ENCODE results near the gene CHD1. TPM values are rescaled to one million over a fixed set of nuclear protein-coding genes. Genes with fewer than 3 reads are reported as not detected.
A peak's percentile ranks its signal among the peaks of the same experiment; 100 is the strongest.

CHD1 gene
- total RNA-seq, 4 donors from 2014 or later, result 45.6 to 95.7 (median 53.0) TPM

DNA sequence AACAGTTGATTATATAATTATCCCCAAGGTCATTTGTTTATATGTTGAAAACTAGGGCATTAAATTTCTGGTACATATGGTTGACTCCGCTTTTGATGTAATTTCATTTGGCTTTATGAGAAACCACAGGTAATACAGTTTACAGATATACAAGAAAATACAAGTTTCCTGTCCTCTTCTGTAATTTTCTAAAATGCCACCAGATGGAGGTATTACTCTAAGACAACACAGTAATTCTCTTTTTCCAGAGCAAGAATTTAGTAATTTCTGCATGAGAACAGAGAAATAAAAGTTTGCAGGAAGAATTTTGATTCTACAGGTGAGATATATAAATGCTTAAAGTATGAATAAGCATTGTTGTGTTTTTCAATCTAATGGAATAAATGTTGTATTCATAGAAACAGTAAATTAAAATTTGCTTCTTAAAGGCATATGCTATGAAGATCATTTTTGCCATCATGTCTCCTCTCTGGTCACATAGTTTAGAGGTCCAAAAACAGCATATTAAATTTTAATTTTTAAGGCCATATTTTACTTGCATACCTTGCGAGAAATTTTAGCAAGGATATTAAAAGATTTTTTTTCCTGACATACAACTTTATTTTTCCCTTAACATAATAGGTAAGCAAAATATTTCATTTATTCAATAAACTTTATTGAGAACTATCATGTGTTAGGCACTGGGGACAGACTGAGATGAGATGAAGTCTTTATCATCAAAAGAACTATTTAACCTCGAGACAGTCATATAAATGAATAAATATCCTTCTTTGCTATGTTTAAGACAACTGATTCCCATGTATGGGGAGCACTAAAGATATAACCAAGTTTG lies 22.7 kb downstream of the CHD1 start:
- intact Hi-C loops (cut with DNase I; ENCODE audit: low total_unique reads) (loop anchor here (5.0 kb wide), 1 partner anchor 126 kb away; no protein-coding TSS in a partner anchor), in situ Hi-C loops (cut with MboI; ENCODE audit: low pct_ligation_motif_present in 1 of 4, low pct_unique_long_range_greater_than_20kb in 1 of 4, low sequenced_read_pairs in 3 of 4) (loop anchor here in 3 of 4 donors (5.0 to 10.0 kb wide), 3 partner anchors 126 to 149 kb away; no protein-coding TSS in a partner anchor)
- DNase-seq, result no peak
- Histone ChIP-seq H3K27me3 (no peaks in the 10 kb centered on the region), H3K4me3 (no peak overlapping the region), H3K4me1 (peaks cover 0 to 23% (median 3%) of the 10 kb centered on the region in 4 donors), H3K36me3 (peaks cover 0 to 28% (median 11%) of the 10 kb centered on the region in 4 donors), H3K27ac (no peak overlapping the region), H3K9me3 (no peaks in the 10 kb centered on the region)
- TF ChIP-seq, protein P1, sequence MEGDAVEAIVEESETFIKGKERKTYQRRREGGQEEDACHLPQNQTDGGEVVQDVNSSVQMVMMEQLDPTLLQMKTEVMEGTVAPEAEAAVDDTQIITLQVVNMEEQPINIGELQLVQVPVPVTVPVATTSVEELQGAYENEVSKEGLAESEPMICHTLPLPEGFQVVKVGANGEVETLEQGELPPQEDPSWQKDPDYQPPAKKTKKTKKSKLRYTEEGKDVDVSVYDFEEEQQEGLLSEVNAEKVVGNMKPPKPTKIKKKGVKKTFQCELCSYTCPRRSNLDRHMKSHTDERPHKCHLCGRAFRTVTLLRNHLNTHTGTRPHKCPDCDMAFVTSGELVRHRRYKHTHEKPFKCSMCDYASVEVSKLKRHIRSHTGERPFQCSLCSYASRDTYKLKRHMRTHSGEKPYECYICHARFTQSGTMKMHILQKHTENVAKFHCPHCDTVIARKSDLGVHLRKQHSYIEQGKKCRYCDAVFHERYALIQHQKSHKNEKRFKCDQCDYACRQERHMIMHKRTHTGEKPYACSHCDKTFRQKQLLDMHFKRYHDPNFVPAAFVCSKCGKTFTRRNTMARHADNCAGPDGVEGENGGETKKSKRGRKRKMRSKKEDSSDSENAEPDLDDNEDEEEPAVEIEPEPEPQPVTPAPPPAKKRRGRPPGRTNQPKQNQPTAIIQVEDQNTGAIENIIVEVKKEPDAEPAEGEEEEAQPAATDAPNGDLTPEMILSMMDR (IDR thresholded peaks at IDR 0.05), result peak; percentile 76 to 85 (median 79)
- no peak for TF ChIP-seq POLR2A (IDR thresholded peaks at IDR 0.05)
- 63 to 65% methylated on average over 3 of the region's 3 CpGs for WGBS, 2 donors (ENCODE audit: low coverage in 1 of 2)

DNA sequence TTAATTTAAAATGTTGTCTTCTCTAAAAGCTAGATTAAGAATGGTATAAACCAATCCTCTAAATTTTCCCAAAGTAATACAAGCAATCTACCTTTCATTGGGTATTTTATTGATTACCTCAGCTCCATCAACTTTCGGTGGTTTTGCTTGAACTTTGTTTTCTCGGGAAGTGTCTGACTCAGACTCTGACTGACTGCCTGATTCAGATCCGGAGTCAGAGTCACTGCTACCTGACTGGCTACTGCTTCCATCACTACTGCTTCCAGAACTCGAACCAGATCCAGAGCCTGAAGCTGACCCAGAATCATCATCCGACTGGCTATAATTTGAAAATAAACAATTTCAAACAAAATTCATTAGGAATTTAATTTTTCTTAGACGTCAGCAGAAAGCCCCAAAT lies 24.0 kb downstream of the CHD1 start:
- H3K27me3 ChIP-seq, result no peaks in the 10 kb centered on the region
- DNase-seq, result no peak
- intact Hi-C loops (cut with DNase I; ENCODE audit: low total_unique reads) (loop anchor here (5.0 kb wide), 1 partner anchor 128 kb away; no protein-coding TSS in a partner anchor), in situ Hi-C loops (cut with MboI; ENCODE audit: low pct_ligation_motif_present in 1 of 4, low pct_unique_long_range_greater_than_20kb in 1 of 4, low sequenced_read_pairs in 3 of 4) (loop anchor here in 3 of 4 donors (5.0 to 10.0 kb wide), 3 partner anchors 128 to 150 kb away; no protein-coding TSS in a partner anchor)
- WGBS, 2 donors (ENCODE audit: low coverage in 1 of 2), result 78 to 83% methylated on average over 5 to 6 of the region's 6 CpGs
- no peaks in the 10 kb centered on the region for H3K9me3 ChIP-seq
- H3K36me3 ChIP-seq, result peaks cover 0 to 41% (median 17%) of the 10 kb centered on the region in 4 donors
- TF ChIP-seq, protein P1 (IDR thresholded peaks at IDR 0.05), result no peak
- TF ChIP-seq EP300 (IDR thresholded peaks at IDR 0.05; ENCODE audit: low read depth) (no peak), POLR2AphosphoS5 (IDR thresholded peaks at IDR 0.05) (no peak), POLR2A (IDR thresholded peaks at IDR 0.05) (no peak)
- no peak overlapping the region for H3K4me3 ChIP-seq
- peaks cover 0 to 12% (median 3%) of the 10 kb centered on the region in 4 donors for H3K4me1 ChIP-seq
- no peak overlapping the region for H3K27ac ChIP-seq

DNA sequence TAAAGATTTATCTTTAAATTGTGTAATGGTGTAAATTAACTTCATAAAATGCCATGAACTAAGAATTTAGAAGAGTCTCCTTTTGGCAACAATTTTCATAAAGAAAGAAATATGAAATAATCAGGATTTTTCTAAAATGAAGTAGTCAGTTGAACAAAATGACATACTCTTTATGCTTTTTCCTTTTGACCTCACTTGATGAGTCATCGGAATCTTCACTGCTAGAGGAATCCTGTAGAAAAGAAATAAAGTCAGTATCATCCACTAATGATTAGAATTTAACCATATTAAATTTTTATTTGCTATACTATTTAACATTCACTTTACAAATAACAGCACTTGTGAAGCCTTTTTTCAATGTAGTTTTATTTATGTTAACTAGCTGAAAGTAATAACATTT lies 26.1 kb downstream of the CHD1 start:
- Histone ChIP-seq H3K36me3 (peaks cover 0 to 60% (median 27%) of the 10 kb centered on the region in 4 donors), H3K4me1 (peaks cover 0 to 5% (median 1%) of the 10 kb centered on the region in 4 donors), H3K27me3 (no peaks in the 10 kb centered on the region), H3K27ac (no peak overlapping the region), H3K9me3 (no peaks in the 10 kb centered on the region), H3K4me3 (no peak overlapping the region)
- in situ Hi-C loops (cut with MboI; ENCODE audit: low pct_ligation_motif_present in 1 of 4, low pct_unique_long_range_greater_than_20kb in 1 of 4, low sequenced_read_pairs in 3 of 4) (loop anchor here in 2 of 4 donors (10.0 kb wide), 2 partner anchors 132 to 152 kb away; no protein-coding TSS in a partner anchor), intact Hi-C loops (cut with DNase I; ENCODE audit: low total_unique reads) (no loop called here)
- TF ChIP-seq, protein P1 (IDR thresholded peaks at IDR 0.05), result no peak
- TF ChIP-seq POLR2AphosphoS5 (IDR thresholded peaks at IDR 0.05) (no peak), EP300 (IDR thresholded peaks at IDR 0.05; ENCODE audit: low read depth) (no peak), POLR2A (IDR thresholded peaks at IDR 0.05) (no peak)
- 93 to 100% methylated on average over 1 of the region's 1 CpG for WGBS, 2 donors (ENCODE audit: low coverage in 1 of 2)
- no peak for DNase-seq

DNA sequence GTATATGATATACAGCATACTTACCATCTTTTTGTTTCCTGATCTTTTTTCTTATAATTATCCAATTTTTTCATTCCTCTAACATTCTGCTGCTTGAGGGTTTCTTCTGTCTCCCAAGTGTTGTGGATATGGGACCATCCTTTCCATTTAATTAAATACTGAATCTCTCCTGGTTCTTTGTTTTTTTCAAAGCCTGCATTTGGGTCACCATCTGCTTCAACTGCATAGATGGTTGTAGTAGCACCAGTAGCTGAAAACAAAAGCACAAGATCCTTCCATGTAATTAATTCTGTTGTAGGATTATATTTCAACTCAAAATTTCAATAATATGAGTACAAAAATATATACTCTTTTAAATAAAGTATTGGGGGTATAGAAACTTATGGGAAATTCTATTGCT lies 29.4 kb downstream of the CHD1 start:
- H3K36me3 ChIP-seq, result peaks cover 0 to 90% (median 43%) of the 10 kb centered on the region in 4 donors
- H3K4me1 ChIP-seq, result no peaks in the 10 kb centered on the region
- no peaks in the 10 kb centered on the region for H3K27me3 ChIP-seq
- H3K27ac ChIP-seq, result no peak overlapping the region
- no peaks in the 10 kb centered on the region for H3K9me3 ChIP-seq
- in situ Hi-C loops (cut with MboI; ENCODE audit: low pct_ligation_motif_present in 1 of 4, low pct_unique_long_range_greater_than_20kb in 1 of 4, low sequenced_read_pairs in 3 of 4), result no loop called here
- H3K4me3 ChIP-seq, result no peak overlapping the region
- no peak for DNase-seq
- intact Hi-C loops (cut with DNase I; ENCODE audit: low total_unique reads), result no loop called here
- TF ChIP-seq, protein P1 (IDR thresholded peaks at IDR 0.05), result no peak
- no peak for TF ChIP-seq EP300 (IDR thresholded peaks at IDR 0.05; ENCODE audit: low read depth)
- no peak for TF ChIP-seq POLR2AphosphoS5 (IDR thresholded peaks at IDR 0.05)
- TF ChIP-seq POLR2A (IDR thresholded peaks at IDR 0.05), result no peak

Data from transverse colon (tissue), 4 donors.